ENCODE results near the gene PHF3.
"Not testable (repeated sequence)": the region's sequence is repeated elsewhere in the genome, so short reads cannot be mapped to it uniquely, and the experiment has no call there.

The PHF3 gene

GRCh38 chr6:63705707-63706106 is 70.1 kb downstream of the PHF3 start:
- DNase-seq (ENCODE audit: low read depth in 2 of 3, low spot score in 1 of 3): no peak

- no peak for DNase-seq (ENCODE audit: low read depth in 2 of 3, low spot score in 1 of 3)
These were observed 71.0 kb downstream of the PHF3 start for GRCh38 chr6:63706630-63707029.

- DNase-seq (ENCODE audit: low read depth in 2 of 3, low spot score in 1 of 3): no peak
These were observed 73.0 kb downstream of the PHF3 start for GRCh38 chr6:63708631-63709030.

GRCh38 chr6:63709148-63709547 is 73.5 kb downstream of the PHF3 start:
- no peak for DNase-seq (ENCODE audit: low read depth in 2 of 3, low spot score in 1 of 3)

GRCh38 chr6:63713332-63713731 is 77.7 kb downstream of the PHF3 start:
- DNase-seq (ENCODE audit: low read depth in 2 of 3, low spot score in 1 of 3): no peak

GRCh38 chr6:63714091-63714490 is 78.5 kb downstream of the PHF3 start:
- no peak for DNase-seq (ENCODE audit: low read depth in 2 of 3, low spot score in 1 of 3)

- DNase-seq (ENCODE audit: low read depth in 2 of 3, low spot score in 1 of 3): no peak
These were observed 80.6 kb downstream of the PHF3 start for GRCh38 chr6:63716169-63716568.

- no peak for DNase-seq (ENCODE audit: low read depth in 2 of 3, low spot score in 1 of 3)
These were observed 85.6 kb downstream of the PHF3 start for GRCh38 chr6:63721181-63721580.

GRCh38 chr6:63724721-63725120 is 89.1 kb downstream of the PHF3 start:
- DNase-seq (ENCODE audit: low read depth in 2 of 3, low spot score in 1 of 3): no peak

GRCh38 chr6:63730311-63730710 is 94.7 kb downstream of the PHF3 start:
- DNase-seq (ENCODE audit: low read depth in 2 of 3, low spot score in 1 of 3): no peak

GRCh38 chr6:63731930-63732329 is 96.3 kb downstream of the PHF3 start:
- DNase-seq (ENCODE audit: low read depth in 2 of 3, low spot score in 1 of 3): no peak

GRCh38 chr6:63732336-63732735 is 96.7 kb downstream of the PHF3 start:
- DNase-seq (ENCODE audit: low read depth in 2 of 3, low spot score in 1 of 3): no peak

- DNase-seq (ENCODE audit: low read depth in 2 of 3, low spot score in 1 of 3): no peak
These were observed 99.3 kb downstream of the PHF3 start for GRCh38 chr6:63734923-63735322.

- not testable (repeated sequence) for DNase-seq (ENCODE audit: low read depth in 2 of 3, low spot score in 1 of 3)
These were observed 102.6 kb downstream of the PHF3 start for GRCh38 chr6:63738190-63738589.

GRCh38 chr6:63739094-63739687 is 103.6 kb downstream of the PHF3 start:
- DNase-seq (ENCODE audit: low read depth in 2 of 3, low spot score in 1 of 3): no peak

- no peak for DNase-seq (ENCODE audit: low read depth in 2 of 3, low spot score in 1 of 3)
These were observed 105.1 kb downstream of the PHF3 start for GRCh38 chr6:63740709-63741108.

GRCh38 chr6:63742060-63742459 is 106.5 kb downstream of the PHF3 start:
- DNase-seq (ENCODE audit: low read depth in 2 of 3, low spot score in 1 of 3): no peak

GRCh38 chr6:63743691-63744090 is 108.1 kb downstream of the PHF3 start:
- no peak for DNase-seq (ENCODE audit: low read depth in 2 of 3, low spot score in 1 of 3)

GRCh38 chr6:63744810-63745209 is 109.2 kb downstream of the PHF3 start:
- DNase-seq (ENCODE audit: low read depth in 2 of 3, low spot score in 1 of 3): no peak

GRCh38 chr6:63745784-63746183 is 110.2 kb downstream of the PHF3 start:
- no peak for DNase-seq (ENCODE audit: low read depth in 2 of 3, low spot score in 1 of 3)

- no peak for DNase-seq (ENCODE audit: low read depth in 2 of 3, low spot score in 1 of 3)
These were observed 114.8 kb downstream of the PHF3 start for GRCh38 chr6:63750400-63750799.

- not testable (repeated sequence) for DNase-seq (ENCODE audit: low read depth in 2 of 3, low spot score in 1 of 3)
These were observed 121.7 kb downstream of the PHF3 start for GRCh38 chr6:63757275-63757674.

- no peak for DNase-seq (ENCODE audit: low read depth in 2 of 3, low spot score in 1 of 3)
These were observed 122.2 kb downstream of the PHF3 start for GRCh38 chr6:63757826-63758225.

All from stimulated activated CD4-positive, alpha-beta T cell treated with anti-CD3 and anti-CD28 coated beads, Interleukin-12 subunit alpha, Interleukin-12 subunit beta, amount 100 ng/mL, for 48 hours (primary cell).